Fibroblast of skin of back (primary cell): ENCODE measurements around the gene MARK3.

ENCODE experiments used
- DNase-seq: peaks from one replicate; pipeline ENCODE4 v3.0.0-alpha.2; 2013

The MARK3 gene

GRCh38 chr14:103367995-103368394 lies 17.2 kb upstream of the MARK3 start:
- peak; percentile 71 for DNase-seq

- no peak for DNase-seq
Observed at GRCh38 chr14:103370087-103370486, 15.1 kb upstream of the MARK3 start.

GRCh38 chr14:103372017-103372416 lies 13.2 kb upstream of the MARK3 start:
- no peak for DNase-seq

GRCh38 chr14:103372552-103373304 lies 12.5 kb upstream of the MARK3 start:
- DNase-seq: peak; percentile 94

- DNase-seq: no peak
Observed at GRCh38 chr14:103374121-103374520, 11.1 kb upstream of the MARK3 start.

- no peak for DNase-seq
Observed at GRCh38 chr14:103377522-103378037, 7.6 kb upstream of the MARK3 start.

- no peak for DNase-seq
Observed at GRCh38 chr14:103378038-103378854, 7.0 kb upstream of the MARK3 start.

GRCh38 chr14:103380719-103381377 lies 4.4 kb upstream of the MARK3 start:
- DNase-seq: no peak

- DNase-seq: peak; percentile 76
Observed at GRCh38 chr14:103382376-103382775, 2.8 kb upstream of the MARK3 start.

GRCh38 chr14:103384450-103385151 lies 614 bp upstream of the MARK3 start:
- DNase-seq: no peak

GRCh38 chr14:103385929-103386712 lies 906 bp downstream of the MARK3 start:
- peak; percentile 19 for DNase-seq

- DNase-seq: no peak
Observed at GRCh38 chr14:103386713-103387329, 1.6 kb downstream of the MARK3 start.

- DNase-seq: no peak
Observed at GRCh38 chr14:103388664-103389063, 3.4 kb downstream of the MARK3 start.

- DNase-seq: no peak
Observed at GRCh38 chr14:103390605-103391004, 5.4 kb downstream of the MARK3 start.

- peak; percentile 81 for DNase-seq
Observed at GRCh38 chr14:103391048-103391447, 5.8 kb downstream of the MARK3 start.

- no peak for DNase-seq
Observed at GRCh38 chr14:103392106-103392505, 6.9 kb downstream of the MARK3 start.

GRCh38 chr14:103392572-103392971 lies 7.4 kb downstream of the MARK3 start:
- DNase-seq: no peak

- DNase-seq: no peak
Observed at GRCh38 chr14:103393070-103393469, 7.9 kb downstream of the MARK3 start.

GRCh38 chr14:103393676-103394626 lies 8.7 kb downstream of the MARK3 start:
- DNase-seq: peak; percentile 81

- peak; percentile 64 for DNase-seq
Observed at GRCh38 chr14:103395244-103395643, 10.0 kb downstream of the MARK3 start.
